Tibial artery (tissue), 4 donors: ENCODE measurements around the gene RAVER2.

Experiments
- DNase-seq, 2 donors: peaks; one replicate each; pipeline ENCODE4 v3.0.0-alpha.2; 2019
- H3K27ac ChIP-seq, 2 donors: fragments of 200-600 bp; sonication (generic) in 1 of 2; 1 replicate in 1 of 2; 2 replicates in 1 of 2; pipeline ENCODE4 v1.5.1; 2018 to 2019; ENCODE audit warnings: mild to moderate bottlenecking in 1 of 2
- H3K27me3 ChIP-seq, 2 donors: fragments of 200-600 bp; sonication (generic) in 1 of 2; one replicate each; pipeline versions ENCODE4 v1.5.1 to v1.6.0; 2016 to 2019
- H3K36me3 ChIP-seq, 3 donors: fragments of 200-600 bp; sonication (generic) in 2 of 3; one replicate each; pipeline ENCODE4 v1.5.1; 2016 to 2019; ENCODE audit warnings: mild to moderate bottlenecking in 2 of 3
- H3K4me1 ChIP-seq, 4 donors: fragments of 200-600 bp; sonication (generic) in 2 of 4; 1 replicate in 3 of 4; 2 replicates in 1 of 4; pipeline ENCODE4 v1.5.1; 2016 to 2019
- H3K4me3 ChIP-seq, 2 donors: fragments of 200-600 bp; sonication (generic) in 1 of 2; 1 replicate in 1 of 2; 2 replicates in 1 of 2; pipeline ENCODE4 v1.5.1; 2018 to 2019; ENCODE audit warnings: mild to moderate bottlenecking in 2 of 2
- H3K9me3 ChIP-seq, 3 donors: fragments of 200-600 bp; sonication (generic) in 1 of 3; one replicate each; pipeline ENCODE4 v1.5.1; 2016 to 2019
- CTCF ChIP-seq, 2 experiments: fragments of 200-600 bp in 1 of 2; fragments of 450-650 bp in 1 of 2; IDR thresholded peaks; one replicate each; pipeline ENCODE4 v1.5.1; 2017 to 2019; ENCODE audit warnings: antibody characterized with exemption in 2 of 2, mild to moderate bottlenecking in 1 of 2, moderate library complexity in 1 of 2
- intact Hi-C: fragments of 100-400 bp; cut with DNase I; formaldehyde crosslinking; loops from one replicate; pipeline ENCODE4 v1.15.0; 2023; ENCODE audit warnings: low total_unique reads

Gene RAVER2

GRCh38 chr1:64750092-64750491 is 5.2 kb downstream of the RAVER2 start:
- no peaks in the 10 kb centered on the region for H3K9me3 ChIP-seq
- H3K4me1 ChIP-seq = peaks cover 0 to 18% (median 3%) of the 10 kb centered on the region in 4 donors
- no peak for DNase-seq
- no peaks in the 10 kb centered on the region for H3K27me3 ChIP-seq
- no peak for TF ChIP-seq CTCF (IDR thresholded peaks at IDR 0.05)
- H3K36me3 ChIP-seq = no peaks in the 10 kb centered on the region
- no peak overlapping the region for H3K4me3 ChIP-seq
- intact Hi-C loops = no loop called here
- no peak overlapping the region for H3K27ac ChIP-seq

GRCh38 chr1:64750875-64751274 is 6.0 kb downstream of the RAVER2 start:
- Histone ChIP-seq H3K4me3 (no peak overlapping the region), H3K9me3 (no peaks in the 10 kb centered on the region), H3K27ac (no peak overlapping the region), H3K4me1 (peaks cover 0 to 20% (median 2%) of the 10 kb centered on the region in 4 donors), H3K27me3 (no peaks in the 10 kb centered on the region), H3K36me3 (no peaks in the 10 kb centered on the region)
- DNase-seq = no peak
- TF ChIP-seq CTCF (IDR thresholded peaks at IDR 0.05) = no peak
- intact Hi-C loops = no loop called here

- TF ChIP-seq CTCF (IDR thresholded peaks at IDR 0.05) = no peak
- Histone ChIP-seq H3K4me1 (peaks cover 0 to 4% (median 0%) of the 10 kb centered on the region in 4 donors), H3K4me3 (no peak overlapping the region), H3K27ac (no peak overlapping the region), H3K9me3 (no peaks in the 10 kb centered on the region), H3K27me3 (no peaks in the 10 kb centered on the region), H3K36me3 (no peaks in the 10 kb centered on the region)
- intact Hi-C loops = no loop called here
- no peak for DNase-seq
These were observed 9.3 kb downstream of the RAVER2 start for GRCh38 chr1:64754173-64754572.

GRCh38 chr1:64755361-64755760 is 10.5 kb downstream of the RAVER2 start:
- no peak for DNase-seq
- TF ChIP-seq CTCF (IDR thresholded peaks at IDR 0.05) = no peak
- H3K4me3 ChIP-seq = no peak overlapping the region

GRCh38 chr1:64756770-64757169 is 11.9 kb downstream of the RAVER2 start:
- TF ChIP-seq CTCF (IDR thresholded peaks at IDR 0.05) = no peak
- no peak for DNase-seq
- intact Hi-C loops = no loop called here
- H3K4me1 ChIP-seq = peaks cover 0 to 13% (median 0%) of the 10 kb centered on the region in 4 donors
- no peaks in the 10 kb centered on the region for H3K27me3 ChIP-seq
- H3K4me3 ChIP-seq = no peak overlapping the region
- no peaks in the 10 kb centered on the region for H3K36me3 ChIP-seq
- no peaks in the 10 kb centered on the region for H3K9me3 ChIP-seq
- H3K27ac ChIP-seq = no peak overlapping the region

More at GRCh38 chr1:64755361-64755760, 10.5 kb downstream of the RAVER2 start:
- no peaks in the 10 kb centered on the region for H3K9me3 ChIP-seq
- no peaks in the 10 kb centered on the region for H3K27me3 ChIP-seq
- intact Hi-C loops = no loop called here
- H3K4me1 ChIP-seq = peaks cover 0 to 8% (median 0%) of the 10 kb centered on the region in 4 donors
- H3K36me3 ChIP-seq = no peaks in the 10 kb centered on the region
- no peak overlapping the region for H3K27ac ChIP-seq

- Histone ChIP-seq H3K36me3 (no peaks in the 10 kb centered on the region), H3K9me3 (no peaks in the 10 kb centered on the region), H3K27me3 (no peaks in the 10 kb centered on the region), H3K27ac (no peak overlapping the region), H3K4me1 (peaks cover 0 to 13% (median 0%) of the 10 kb centered on the region in 4 donors), H3K4me3 (no peak overlapping the region)
- intact Hi-C loops = no loop called here
- no peak for TF ChIP-seq CTCF (IDR thresholded peaks at IDR 0.05)
- DNase-seq = no peak
These were observed 12.3 kb downstream of the RAVER2 start for GRCh38 chr1:64757213-64757612.
